HEK293 (cell line): Measurements from ENCODE around the gene ITGB3.

Experiments
- CTCF ChIA-PET: fragments of 350-600 bp; formaldehyde crosslinking; extraction: SDS; loops from one replicate; lab custom pipeline; 2021; ENCODE audit warnings: antibody characterized with exemption; lab: Yijun Ruan, JAX
- POLR2A ChIA-PET: fragments of 300-600 bp; formaldehyde crosslinking; extraction: SDS; loops from one replicate; lab custom pipeline; 2020; ENCODE audit warnings: antibody characterized with exemption, inconsistent platforms; lab: Yijun Ruan, JAX
- H3K27ac ChIP-seq: fragments of 200-500 bp; sonication (Bioruptor generic); 2 replicates; pipeline ENCODE4 v1.5.1; 2014; ENCODE audit warnings: low read depth, low read length, control low read depth, inconsistent platforms; ENCODE audit errors: extremely low read depth
- H3K36me3 ChIP-seq, 2 experiments: fragments of 200-500 bp in 1 of 2; sonication (Bioruptor generic) in 1 of 2; 1 replicate in 1 of 2; 2 replicates in 1 of 2; pipeline ENCODE4 v1.5.1; 2014 to 2017; ENCODE audit warnings: inconsistent platforms in 2 of 2, low read length in 2 of 2; ENCODE audit not compliant: control insufficient read depth in 2 of 2, insufficient read depth in 1 of 2
- H3K4me1 ChIP-seq: fragments of 200-500 bp; sonication (Bioruptor generic); 2 replicates; pipeline ENCODE4 v1.5.1; 2014; ENCODE audit warnings: mild to moderate bottlenecking, low read length, inconsistent platforms; ENCODE audit not compliant: control insufficient read depth, insufficient read depth
- H3K4me3 ChIP-seq: 2 replicates; pipeline ENCODE4 v1.5.1; 2011; ENCODE audit warnings: low read depth, mild to moderate bottlenecking, control low read depth, low read length, moderate library complexity
- H3K9me3 ChIP-seq: fragments of 200-500 bp; sonication (Bioruptor generic); 2 replicates; pipeline ENCODE4 v1.5.1; 2014; ENCODE audit warnings: low read depth, low read length, inconsistent platforms; ENCODE audit not compliant: control insufficient read depth, insufficient read depth
- EGR2 ChIP-seq: fragments of 450-650 bp; formaldehyde crosslinking; IDR thresholded peaks from 2 replicates; pipeline ENCODE4 v1.5.1; 2016; ENCODE audit warnings: low read depth, missing biosample characterization, missing genetic modification characterization
- KLF1 ChIP-seq: fragments of 450-650 bp; formaldehyde crosslinking; IDR thresholded peaks from 2 replicates; pipeline ENCODE4 v1.5.1; 2016; ENCODE audit warnings: missing biosample characterization, missing genetic modification characterization
- KLF17 ChIP-seq: fragments of 450-650 bp; formaldehyde crosslinking; IDR thresholded peaks from 2 replicates; pipeline ENCODE4 v1.5.1; 2016; ENCODE audit warnings: missing biosample characterization, missing genetic modification characterization
- MEIS1 ChIP-seq: sonication (generic); formaldehyde crosslinking; IDR thresholded peaks from 2 replicates; pipeline ENCODE4 v1.8.1; 2022; ENCODE audit warnings: missing genetic modification reagents, mild to moderate bottlenecking, borderline replicate concordance
- PRDM4 ChIP-seq: fragments of 450-650 bp; formaldehyde crosslinking; IDR thresholded peaks from 2 replicates; pipeline ENCODE4 v1.5.1; 2017; ENCODE audit warnings: missing biosample characterization, missing genetic modification characterization
- SCRT2 ChIP-seq: fragments of 450-650 bp; formaldehyde crosslinking; IDR thresholded peaks from 2 replicates; pipeline ENCODE4 v1.5.1; 2016; ENCODE audit warnings: missing biosample characterization, missing genetic modification characterization
- SP7 ChIP-seq: fragments of 450-650 bp; formaldehyde crosslinking; IDR thresholded peaks from 2 replicates; pipeline ENCODE4 v1.5.1; 2016; ENCODE audit warnings: missing biosample characterization, missing genetic modification characterization
- TCF7L2 ChIP-seq: IDR thresholded peaks from 2 replicates; pipeline ENCODE4 v1.6.1; 2011; ENCODE audit warnings: low read depth, mild to moderate bottlenecking, inconsistent platforms, low read length, moderate library complexity, borderline replicate concordance
- ZBTB44 ChIP-seq: fragments of 450-650 bp; IDR thresholded peaks from 2 replicates; pipeline ENCODE4 v1.5.1; 2018; ENCODE audit warnings: missing biosample characterization, mild to moderate bottlenecking, missing genetic modification characterization
- ZNF112 ChIP-seq: fragments of 450-650 bp; formaldehyde crosslinking; IDR thresholded peaks from 2 replicates; pipeline ENCODE4 v1.5.0; 2017; ENCODE audit warnings: missing biosample characterization, missing genetic modification characterization
- ZNF133 ChIP-seq: fragments of 450-650 bp; formaldehyde crosslinking; IDR thresholded peaks from 2 replicates; pipeline ENCODE4 v1.5.1; 2016; ENCODE audit warnings: missing biosample characterization, missing genetic modification characterization
- ZNF24 ChIP-seq: fragments of 450-650 bp; formaldehyde crosslinking; IDR thresholded peaks from 2 replicates; pipeline ENCODE4 v1.5.1; 2016; ENCODE audit warnings: missing biosample characterization, missing genetic modification characterization
- ZNF580 ChIP-seq: fragments of 450-650 bp; formaldehyde crosslinking; IDR thresholded peaks from 2 replicates; pipeline ENCODE4 v1.5.1; 2016; ENCODE audit warnings: missing biosample characterization, missing genetic modification characterization
- ZNF585B ChIP-seq: fragments of 450-650 bp; formaldehyde crosslinking; IDR thresholded peaks from 2 replicates; pipeline ENCODE4 v1.5.1; 2016; ENCODE audit warnings: missing biosample characterization, missing genetic modification characterization
- ZNF600 ChIP-seq: fragments of 450-650 bp; formaldehyde crosslinking; IDR thresholded peaks from 2 replicates; pipeline ENCODE4 v1.5.1; 2016; ENCODE audit warnings: missing biosample characterization, missing genetic modification characterization
- ZNF677 ChIP-seq: fragments of 450-650 bp; IDR thresholded peaks from 2 replicates; pipeline ENCODE4 v1.5.0; 2018; ENCODE audit warnings: missing biosample characterization, mild to moderate bottlenecking, missing genetic modification characterization, moderate library complexity
- ZNF791 ChIP-seq: fragments of 450-650 bp; formaldehyde crosslinking; IDR thresholded peaks from 2 replicates; pipeline ENCODE4 v1.5.1; 2016; ENCODE audit warnings: missing biosample characterization, missing genetic modification characterization
- ZSCAN18 ChIP-seq: fragments of 450-650 bp; formaldehyde crosslinking; IDR thresholded peaks from 2 replicates; pipeline ENCODE4 v1.5.1; 2016; ENCODE audit warnings: missing biosample characterization, missing genetic modification characterization
- ZSCAN23 ChIP-seq: fragments of 450-650 bp; formaldehyde crosslinking; IDR thresholded peaks from 2 replicates; pipeline ENCODE4 v1.5.1; 2016; ENCODE audit warnings: missing biosample characterization, missing genetic modification characterization

ITGB3 gene

GRCh38 chr17:47338026-47338425 lies 84.4 kb downstream of the ITGB3 start:
- TF ChIP-seq SP7 (tag by site-specific recombination): no peak
- TF ChIP-seq TCF7L2: no peak
- TF ChIP-seq ZNF580: no peak
- TF ChIP-seq ZNF24: no peak
- no peak for TF ChIP-seq KLF1 (tag by site-specific recombination)
- TF ChIP-seq EGR2 (tag by site-specific recombination): no peak
- no peak for TF ChIP-seq ZNF585B
- no peak for TF ChIP-seq ZNF112
- TF ChIP-seq PRDM4: no peak
- TF ChIP-seq MEIS1 (CRISPR knock-in tag): no peak
- TF ChIP-seq, all 188 proteins: peak for 0
- POLR2A ChIA-PET: no interaction called here
- Histone ChIP-seq H3K4me3 (no peak overlapping the region), H3K9me3 (no peaks in the 10 kb centered on the region), H3K27ac (no peak overlapping the region), H3K36me3 (no peaks in the 10 kb centered on the region), H3K4me1 (no peaks in the 10 kb centered on the region)
- CTCF ChIA-PET: interaction anchor here (0.6 kb wide), 1 partner anchor 250 kb away, joined by 5 read pairs; no protein-coding TSS in a partner anchor

GRCh38 chr17:47352848-47353247 lies 99.2 kb downstream of the ITGB3 start:
- no peak overlapping the region for H3K27ac ChIP-seq
- TF ChIP-seq ZNF677 (tag by site-specific recombination): no peak
- no peak for TF ChIP-seq KLF17 (tag by site-specific recombination)
- no peaks in the 10 kb centered on the region for H3K4me1 ChIP-seq
- H3K9me3 ChIP-seq: no peaks in the 10 kb centered on the region
- no peak overlapping the region for H3K4me3 ChIP-seq
- ChIA-PET POLR2A (no interaction called here), CTCF (interaction anchor here (1.2 kb wide), 1 partner anchor 10 kb away, joined by 3 read pairs; no protein-coding TSS in a partner anchor)
- no peaks in the 10 kb centered on the region for H3K36me3 ChIP-seq

- TF ChIP-seq ZNF791 (no peak), ZBTB44 (tag by site-specific recombination) (no peak), ZSCAN23 (no peak), ZNF133 (tag by site-specific recombination) (no peak), ZSCAN18 (tag by site-specific recombination) (no peak), ZNF600 (no peak), SCRT2 (tag by site-specific recombination) (no peak), ZNF677 (tag by site-specific recombination) (peak; percentile 97)
- CTCF ChIA-PET: no interaction called here
- no peaks in the 10 kb centered on the region for H3K9me3 ChIP-seq
- no peak overlapping the region for H3K27ac ChIP-seq
- H3K4me1 ChIP-seq: no peaks in the 10 kb centered on the region
- no peaks in the 10 kb centered on the region for H3K36me3 ChIP-seq
- no peak overlapping the region for H3K4me3 ChIP-seq
- POLR2A ChIA-PET: no interaction called here
These were observed 105.0 kb downstream of the ITGB3 start for GRCh38 chr17:47358652-47359051.
